ENCODE results near the gene ROBO2.

DNA sequence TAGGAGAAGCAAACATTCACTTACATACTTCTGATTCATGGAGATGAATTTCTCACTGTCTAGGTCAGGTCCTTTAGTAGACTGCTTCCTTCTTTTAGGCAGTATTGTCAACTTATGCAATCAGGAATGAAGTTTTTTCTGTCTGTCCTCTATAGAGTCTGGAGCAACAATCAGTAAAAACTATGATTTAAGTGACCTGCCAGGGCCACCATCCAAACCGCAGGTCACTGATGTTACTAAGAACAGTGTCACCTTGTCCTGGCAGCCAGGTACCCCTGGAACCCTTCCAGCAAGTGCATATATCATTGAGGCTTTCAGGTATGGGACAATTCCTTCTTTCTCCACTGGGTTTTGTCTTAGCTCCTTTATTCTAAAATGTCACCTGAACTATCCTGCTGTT is 523.1 kb downstream of the ROBO2 start:
- TF ChIP-seq POLR2A (IDR thresholded peaks at IDR 0.05), result no peak
- no peak for TF ChIP-seq CTCF (IDR thresholded peaks at IDR 0.05 in 8 of 11, conservative IDR thresholded peaks at IDR 0.05 in 3 of 11)
